Measurements from ENCODE around the gene AGTRAP. TPM values are rescaled to one million over a fixed set of nuclear protein-coding genes. Genes with fewer than 3 reads are reported as not detected.

AGTRAP gene
- total and polyA plus RNA-seq, 2 of the 4 experiments (the other 2 are of a cell fraction), result 21.5 to 57.7 TPM

DNA sequence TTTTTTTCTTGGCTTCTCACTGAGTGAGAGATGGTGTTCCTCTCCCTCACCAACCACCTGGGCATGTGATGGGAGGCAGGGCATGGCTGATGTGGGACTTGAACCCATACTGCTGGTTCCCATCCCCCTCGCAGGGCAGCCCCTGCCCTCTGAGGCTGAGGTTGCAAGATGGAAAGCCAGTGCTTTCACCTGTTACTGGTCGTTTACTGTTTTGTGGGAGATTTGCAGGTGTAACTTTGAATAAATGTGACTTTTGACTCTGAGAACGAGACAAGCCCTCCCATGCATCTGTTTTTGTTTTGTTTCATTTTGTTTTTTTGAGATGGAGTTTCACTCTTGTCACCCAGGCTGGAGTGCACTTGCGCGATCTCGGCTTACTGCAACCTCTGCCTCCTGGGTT is 47.6 kb downstream of the AGTRAP start:
- BruUV-seq (replicated peaks), result no TSS peak
- Histone ChIP-seq H3K9me1 (ENCODE audit: insufficient read depth, low read length) (peaks cover 11% of the 10 kb centered on the region), H4K5ac (ENCODE audit: low read depth, low read length) (no peak overlapping the region), H3K18ac (ENCODE audit: low read depth, low read length) (no peak overlapping the region), H4K91ac (ENCODE audit: insufficient read depth, low read depth, low read length) (no peak overlapping the region), H2AFZ (replicated peaks; ENCODE audit: low read length, poor library complexity) (no peak overlapping the region), H3K9ac (ENCODE audit: low read depth, low read length) (no peak overlapping the region), H4K20me1 (ENCODE audit: insufficient read depth, low read length) (no peaks in the 10 kb centered on the region), H2BK120ac (ENCODE audit: low read depth, low read length) (no peak overlapping the region), H3K23ac (ENCODE audit: low read depth, low read length) (no peak overlapping the region), H2BK20ac (ENCODE audit: low read depth, low read length) (no peak overlapping the region), H3K4ac (ENCODE audit: low read depth, low read length) (no peak overlapping the region), H3K9me3 (ENCODE audit: control insufficient read depth, insufficient read depth, low read length) (no peaks in the 10 kb centered on the region), H2BK15ac (ENCODE audit: low read depth, low read length) (no peak overlapping the region), H2AK9ac (replicated peaks; ENCODE audit: low read depth, low read length, poor library complexity) (no peak overlapping the region), H3K4me2 (ENCODE audit: low read depth, low read length) (no peak overlapping the region), H3K79me1 (ENCODE audit: low read depth in 1 of 2, low read length in 2 of 2) (peaks cover 0 to 4% of the 10 kb centered on the region in 2 experiments; a peak in 1 of 4 replicates), H3K27ac (ENCODE audit: insufficient read depth, low read length) (no peak overlapping the region), H2BK5ac (ENCODE audit: low read depth, low read length, poor library complexity, severe bottlenecking) (no peak overlapping the region), H2AK5ac (ENCODE audit: low read depth, low read length) (no peak overlapping the region), H3K4me3 (ENCODE audit: insufficient read depth, low read depth, low read length) (no peak overlapping the region), H3K56ac (ENCODE audit: extremely low read depth, insufficient read depth, low read length) (no peak overlapping the region), H4K8ac (ENCODE audit: low read depth in 2 of 2, low read length in 2 of 2) (no peak overlapping the region), H3K4me1 (ENCODE audit: control insufficient read depth, insufficient read depth, low read length) (peaks cover 16% of the 10 kb centered on the region), H3K14ac (replicated peaks; ENCODE audit: low read depth, low read length) (no peak overlapping the region), H3K36me3 (ENCODE audit: control insufficient read depth, insufficient read depth, low read length) (no peaks in the 10 kb centered on the region), H3K27me3 (ENCODE audit: control insufficient read depth, insufficient read depth, low read length) (no peaks in the 10 kb centered on the region; the same call in 1 of the 2 replicates)
- ATAC-seq (ENCODE audit: low read depth), result no peak
- intact Hi-C loops (cut with micrococcal nuclease) (no loop called here), in situ Hi-C loops (cut with MboI; ENCODE audit: low sequenced_read_pairs) (no loop called here), dilution Hi-C loops (cut with HindIII; ENCODE audit: low sequenced_read_pairs, unreplicated experiment) (no loop called here)
- WGBS, 2 experiments (ENCODE audit: extremely low coverage in 2 of 2, insufficient read length in 1 of 2), result 100% methylated on average over 1 of the region's 6 CpGs; no CpG with 5 or more reads in 1 of the 2 experiments
- ChIA-PET POLR2A (ENCODE audit: unreplicated experiment) (no interaction called here), CTCF (no interaction called here)
- DNase-seq, result no peak
- no peak for TF ChIP-seq CHD1 (IDR thresholded peaks at IDR 0.05; ENCODE audit: low read depth, low read length)
- TF ChIP-seq BHLHE40 (IDR thresholded peaks at IDR 0.05; ENCODE audit: low read depth, low read length), result no peak
- no peak for TF ChIP-seq CEBPB (IDR thresholded peaks at IDR 0.05; ENCODE audit: low read depth, low read length)
- TF ChIP-seq, protein P1, sequence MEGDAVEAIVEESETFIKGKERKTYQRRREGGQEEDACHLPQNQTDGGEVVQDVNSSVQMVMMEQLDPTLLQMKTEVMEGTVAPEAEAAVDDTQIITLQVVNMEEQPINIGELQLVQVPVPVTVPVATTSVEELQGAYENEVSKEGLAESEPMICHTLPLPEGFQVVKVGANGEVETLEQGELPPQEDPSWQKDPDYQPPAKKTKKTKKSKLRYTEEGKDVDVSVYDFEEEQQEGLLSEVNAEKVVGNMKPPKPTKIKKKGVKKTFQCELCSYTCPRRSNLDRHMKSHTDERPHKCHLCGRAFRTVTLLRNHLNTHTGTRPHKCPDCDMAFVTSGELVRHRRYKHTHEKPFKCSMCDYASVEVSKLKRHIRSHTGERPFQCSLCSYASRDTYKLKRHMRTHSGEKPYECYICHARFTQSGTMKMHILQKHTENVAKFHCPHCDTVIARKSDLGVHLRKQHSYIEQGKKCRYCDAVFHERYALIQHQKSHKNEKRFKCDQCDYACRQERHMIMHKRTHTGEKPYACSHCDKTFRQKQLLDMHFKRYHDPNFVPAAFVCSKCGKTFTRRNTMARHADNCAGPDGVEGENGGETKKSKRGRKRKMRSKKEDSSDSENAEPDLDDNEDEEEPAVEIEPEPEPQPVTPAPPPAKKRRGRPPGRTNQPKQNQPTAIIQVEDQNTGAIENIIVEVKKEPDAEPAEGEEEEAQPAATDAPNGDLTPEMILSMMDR (conservative IDR thresholded peaks at IDR 0.05; ENCODE audit: low read depth, low read length), result no peak
- TF ChIP-seq SMC3 (IDR thresholded peaks at IDR 0.05; ENCODE audit: low read depth, low read length), result no peak
- no peak for TF ChIP-seq MXI1 (IDR thresholded peaks at IDR 0.05; ENCODE audit: borderline replicate concordance, low read depth, low read length)
- TF ChIP-seq RFX5 (IDR thresholded peaks at IDR 0.05; ENCODE audit: low read depth, low read length), result no peak
- no peak for TF ChIP-seq RCOR1 (IDR thresholded peaks at IDR 0.05; ENCODE audit: insufficient replicate concordance, low read length)
- no peak for TF ChIP-seq NFE2L2 (IDR thresholded peaks at IDR 0.05; ENCODE audit: low read depth, low read length)
- TF ChIP-seq, protein P2, sequence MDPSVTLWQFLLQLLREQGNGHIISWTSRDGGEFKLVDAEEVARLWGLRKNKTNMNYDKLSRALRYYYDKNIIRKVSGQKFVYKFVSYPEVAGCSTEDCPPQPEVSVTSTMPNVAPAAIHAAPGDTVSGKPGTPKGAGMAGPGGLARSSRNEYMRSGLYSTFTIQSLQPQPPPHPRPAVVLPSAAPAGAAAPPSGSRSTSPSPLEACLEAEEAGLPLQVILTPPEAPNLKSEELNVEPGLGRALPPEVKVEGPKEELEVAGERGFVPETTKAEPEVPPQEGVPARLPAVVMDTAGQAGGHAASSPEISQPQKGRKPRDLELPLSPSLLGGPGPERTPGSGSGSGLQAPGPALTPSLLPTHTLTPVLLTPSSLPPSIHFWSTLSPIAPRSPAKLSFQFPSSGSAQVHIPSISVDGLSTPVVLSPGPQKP (IDR thresholded peaks at IDR 0.05; ENCODE audit: borderline replicate concordance, low read depth, low read length), result no peak

Data from IMR-90 (cell line).